ENCODE measurements around the gene WNT5B. TPM values are rescaled to one million over a fixed set of nuclear protein-coding genes. Genes with fewer than 3 reads are reported as not detected.

The WNT5B gene
- total RNA-seq, 2 experiments from 2014 or later, result 0.08 to 0.19 TPM

DNA sequence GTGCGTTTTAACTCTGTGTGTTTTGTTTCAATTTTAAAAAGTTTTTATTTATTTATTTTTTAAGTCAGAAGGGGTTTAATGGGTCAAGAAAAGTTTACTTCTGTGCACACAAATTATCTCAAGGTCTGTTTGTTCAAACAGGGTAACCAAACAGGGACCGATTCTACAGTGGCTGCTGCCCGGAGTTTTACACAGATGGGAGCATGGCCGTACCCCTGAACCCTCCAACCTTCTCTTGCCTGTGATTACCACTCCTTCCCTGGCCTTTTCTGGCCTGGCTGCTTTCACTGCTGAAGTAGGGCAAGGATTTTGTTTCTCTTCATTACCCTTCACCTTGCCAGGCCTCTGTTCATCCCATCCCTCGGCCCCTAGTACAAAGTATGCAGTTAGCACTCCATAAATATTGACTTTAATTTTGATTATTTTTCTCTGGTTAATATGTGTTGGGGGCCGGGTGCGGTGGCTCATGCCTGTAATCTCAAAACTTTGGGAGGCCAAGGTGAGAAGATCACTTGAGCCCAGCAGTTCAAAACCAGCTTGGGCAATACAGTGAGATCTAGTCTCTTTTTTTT is 18.9 kb upstream of the WNT5B start:
- DNase-seq, result no peak
- no peaks in the 10 kb centered on the region for H3K9me3 Mint-ChIP-seq
- H3K27me3 Mint-ChIP-seq, result peaks cover 5% of the 10 kb centered on the region
- H3K27ac Mint-ChIP-seq, result no peak overlapping the region
- H3K4me1 Mint-ChIP-seq, result peaks cover 12% of the 10 kb centered on the region
- no peak overlapping the region for H3K4me3 Mint-ChIP-seq
- H3K36me3 Mint-ChIP-seq, result no peaks in the 10 kb centered on the region

DNA sequence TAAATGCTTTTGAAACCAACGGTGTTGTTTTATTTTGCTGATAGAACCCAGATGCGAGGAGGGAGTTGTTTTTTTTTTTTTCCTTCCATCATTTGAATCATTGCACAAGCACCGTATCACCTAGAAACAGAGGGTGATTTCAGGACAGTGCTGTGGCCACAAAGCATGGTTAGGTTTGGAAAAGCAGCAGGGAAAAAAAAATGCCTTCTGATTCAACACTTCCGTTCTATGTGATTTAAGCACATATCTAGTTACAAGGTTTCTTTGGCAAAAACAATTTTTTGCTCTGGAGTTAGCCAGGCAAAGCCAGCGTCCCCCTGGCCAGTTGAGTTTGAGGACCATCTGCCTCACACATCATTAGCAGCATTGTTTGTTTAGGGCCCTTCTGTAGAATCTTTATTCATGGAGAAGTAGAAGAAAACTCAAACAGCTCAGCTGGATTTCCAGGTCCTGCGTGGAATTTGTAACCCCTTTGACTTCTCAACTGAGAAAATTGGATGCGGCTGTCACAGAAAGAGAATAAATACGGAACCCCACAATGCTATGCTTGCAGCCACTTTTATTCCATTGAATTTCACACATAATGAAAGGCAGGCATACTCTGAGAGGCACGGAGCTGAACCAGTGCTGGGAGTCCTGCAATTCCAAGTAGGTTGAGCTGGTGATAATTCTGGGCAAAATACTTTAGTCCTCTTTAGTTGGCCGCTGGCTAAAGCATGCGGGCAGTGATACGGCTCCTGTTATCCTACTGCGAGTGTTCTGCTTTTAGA is 17.0 kb upstream of the WNT5B start:
- peaks cover 5% of the 10 kb centered on the region for H3K27me3 Mint-ChIP-seq
- no peak for DNase-seq

DNA sequence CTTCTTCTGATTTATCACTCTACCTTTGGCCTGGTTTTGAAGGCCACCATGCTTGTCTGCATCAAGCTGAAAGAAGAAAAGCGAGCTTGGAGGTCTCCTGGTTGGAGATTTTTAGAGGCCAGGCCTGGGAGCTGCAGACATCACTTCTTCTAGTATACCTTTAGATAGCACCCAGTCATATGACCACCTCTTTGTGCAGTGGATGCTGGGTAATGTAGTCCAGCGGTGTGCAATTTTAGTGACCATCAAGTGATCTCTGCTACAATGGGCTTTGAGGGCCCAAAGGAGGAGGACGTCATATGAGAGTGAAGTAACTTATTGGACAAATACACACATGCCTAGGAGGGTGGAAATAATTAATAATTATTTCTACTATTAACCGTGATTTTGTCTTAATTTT is 15.2 kb upstream of the WNT5B start:
- no peak overlapping the region for H3K4me3 Mint-ChIP-seq
- no peak overlapping the region for H3K27ac Mint-ChIP-seq
- DNase-seq, result no peak
- H3K27me3 Mint-ChIP-seq, result peaks cover 11% of the 10 kb centered on the region
- no peaks in the 10 kb centered on the region for H3K9me3 Mint-ChIP-seq
- no peaks in the 10 kb centered on the region for H3K36me3 Mint-ChIP-seq
- peaks cover 13% of the 10 kb centered on the region for H3K4me1 Mint-ChIP-seq

More for the DNA sequence above, 17.0 kb upstream of the WNT5B start:
- Mint-ChIP-seq H3K27ac (no peak overlapping the region), H3K9me3 (no peaks in the 10 kb centered on the region), H3K4me1 (peaks cover 10% of the 10 kb centered on the region), H3K4me3 (no peak overlapping the region), H3K36me3 (no peaks in the 10 kb centered on the region)

DNA sequence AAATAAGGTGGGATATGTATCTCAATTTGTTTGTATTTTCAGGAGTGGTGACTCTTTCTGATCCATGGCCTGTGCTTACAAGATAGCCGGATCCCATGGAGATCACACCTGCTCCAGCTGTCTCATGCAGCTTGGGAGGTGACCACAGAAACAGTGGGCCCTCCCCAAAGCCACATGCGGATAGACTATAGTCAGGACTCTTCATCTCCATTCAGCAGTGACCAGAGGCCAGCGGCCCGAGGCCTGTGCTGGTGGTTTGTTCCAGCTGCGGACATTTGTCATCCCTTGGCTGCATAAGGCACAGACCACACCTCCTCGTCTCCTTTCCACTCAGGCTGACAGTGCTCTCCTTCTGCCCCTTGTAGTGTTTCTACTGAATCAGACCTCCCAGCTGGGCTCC is 14.7 kb upstream of the WNT5B start:
- Mint-ChIP-seq H3K36me3 (no peaks in the 10 kb centered on the region), H3K9me3 (no peaks in the 10 kb centered on the region), H3K4me1 (peaks cover 13% of the 10 kb centered on the region), H3K27me3 (peaks cover 11% of the 10 kb centered on the region), H3K4me3 (no peak overlapping the region), H3K27ac (no peak overlapping the region)
- no peak for DNase-seq

DNA sequence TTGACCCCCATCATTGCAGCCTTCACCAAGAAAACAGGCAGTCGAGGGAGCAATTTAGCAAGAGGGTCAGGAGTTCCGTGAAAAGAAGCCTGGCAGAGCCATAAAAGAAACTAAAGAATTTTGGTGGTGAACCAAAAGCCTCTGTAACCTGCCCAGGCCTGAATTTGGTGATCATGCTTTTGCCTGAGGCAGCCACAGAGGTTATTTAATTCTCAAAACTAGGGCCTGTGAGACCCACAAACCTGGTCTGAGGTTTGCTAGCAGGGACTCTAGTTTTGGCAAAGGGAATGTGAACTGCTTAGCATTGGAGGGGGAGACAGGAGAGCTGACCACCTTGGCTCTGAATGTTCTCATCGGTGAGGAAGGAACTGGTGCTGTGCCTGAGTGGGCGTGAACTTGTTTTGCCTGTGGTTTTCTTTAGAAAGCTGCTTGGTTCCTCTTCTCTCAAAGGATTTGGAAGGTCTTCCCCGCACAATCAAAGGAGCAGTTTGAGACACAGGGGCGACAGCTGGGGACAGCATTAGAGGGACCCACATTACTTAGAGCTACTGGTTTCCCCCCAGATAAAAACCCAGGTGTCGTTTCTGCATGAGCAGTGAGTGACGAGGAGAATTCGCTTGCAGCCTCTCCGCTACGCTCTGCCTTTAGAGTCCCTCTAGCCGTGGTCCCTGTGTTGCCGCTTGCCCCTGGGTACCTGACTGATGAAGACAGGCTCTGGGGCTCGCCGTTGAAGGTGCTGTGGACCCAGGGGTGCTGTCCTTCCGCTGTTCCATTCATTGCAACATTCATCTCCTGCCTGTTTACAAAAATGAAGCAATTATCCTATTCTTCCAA is 12.6 kb upstream of the WNT5B start:
- no peak overlapping the region for H3K4me3 Mint-ChIP-seq
- DNase-seq, result no peak

DNA sequence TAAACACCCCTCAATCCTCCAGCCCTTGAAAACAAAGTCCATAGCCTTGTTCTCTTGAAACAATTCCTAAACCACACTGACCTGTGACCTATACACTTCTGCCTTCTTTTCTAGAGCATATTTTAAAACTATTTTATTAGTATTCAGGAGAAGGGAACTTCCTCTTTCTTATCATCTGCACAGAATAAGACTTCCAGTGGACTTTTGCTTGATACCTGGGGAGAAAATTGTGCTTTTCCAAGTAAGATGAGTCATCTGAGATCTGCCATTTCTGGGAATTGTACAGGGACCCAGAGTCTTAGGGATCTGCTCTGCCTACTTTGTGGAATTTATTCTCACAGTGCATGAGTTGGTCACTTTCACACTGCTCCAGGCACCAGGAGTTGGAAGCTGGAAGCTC is 10.5 kb upstream of the WNT5B start:
- DNase-seq, result no peak
- no peak overlapping the region for H3K4me3 Mint-ChIP-seq
- peaks cover 14% of the 10 kb centered on the region for H3K27me3 Mint-ChIP-seq
- H3K27ac Mint-ChIP-seq, result no peak overlapping the region
- peaks cover 20% of the 10 kb centered on the region for H3K4me1 Mint-ChIP-seq
- H3K36me3 Mint-ChIP-seq, result no peaks in the 10 kb centered on the region
- H3K9me3 Mint-ChIP-seq, result no peaks in the 10 kb centered on the region

More for the DNA sequence above, 12.6 kb upstream of the WNT5B start:
- H3K27ac Mint-ChIP-seq, result no peak overlapping the region
- peaks cover 20% of the 10 kb centered on the region for H3K4me1 Mint-ChIP-seq
- no peaks in the 10 kb centered on the region for H3K36me3 Mint-ChIP-seq
- H3K9me3 Mint-ChIP-seq, result no peaks in the 10 kb centered on the region
- H3K27me3 Mint-ChIP-seq, result peaks cover 15% of the 10 kb centered on the region

DNA sequence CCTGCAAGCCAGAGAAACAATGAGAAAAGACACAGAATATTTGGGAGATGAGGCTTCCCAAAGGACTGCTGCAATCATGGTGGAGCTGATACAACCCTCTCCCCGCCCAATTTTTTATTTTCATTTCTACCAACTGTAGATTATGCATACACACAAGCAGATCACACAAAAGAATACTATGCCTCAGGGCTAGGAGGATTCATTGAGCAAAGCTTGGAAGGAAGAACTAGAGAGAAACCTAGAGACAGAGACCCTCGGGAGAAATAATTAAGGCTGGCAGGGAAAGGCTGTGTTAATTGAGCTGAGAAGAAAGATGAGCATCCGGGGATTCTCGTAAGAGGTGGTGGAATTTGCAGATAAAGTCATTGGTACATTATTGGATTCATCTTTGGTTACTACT is 9.9 kb upstream of the WNT5B start:
- peaks cover 14% of the 10 kb centered on the region for H3K27me3 Mint-ChIP-seq
- H3K9me3 Mint-ChIP-seq, result no peaks in the 10 kb centered on the region
- no peak for DNase-seq
- no peak overlapping the region for H3K4me3 Mint-ChIP-seq
- peaks cover 20% of the 10 kb centered on the region for H3K4me1 Mint-ChIP-seq
- H3K36me3 Mint-ChIP-seq, result no peaks in the 10 kb centered on the region
- no peak overlapping the region for H3K27ac Mint-ChIP-seq

DNA sequence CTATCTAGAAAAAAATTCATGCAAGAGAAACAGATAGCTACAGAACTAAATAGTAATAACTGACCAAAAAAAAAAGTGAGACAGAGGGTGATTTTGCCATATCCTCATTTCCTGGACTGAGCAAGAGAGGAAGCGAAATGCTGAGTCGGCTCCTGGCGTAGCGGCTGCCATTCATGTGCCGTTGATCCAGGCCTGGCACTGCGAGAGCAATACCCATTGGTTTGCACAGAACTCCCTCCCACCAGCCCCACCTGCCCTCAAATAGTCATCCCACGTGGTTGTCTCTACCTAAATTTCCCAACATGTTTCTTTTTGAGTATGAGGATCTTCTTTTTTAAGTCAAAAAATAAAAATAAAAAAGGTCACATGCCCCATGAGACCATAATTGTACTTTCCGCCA is 9.4 kb upstream of the WNT5B start:
- Mint-ChIP-seq H3K27ac (no peak overlapping the region), H3K4me3 (no peak overlapping the region), H3K27me3 (peaks cover 15% of the 10 kb centered on the region), H3K9me3 (no peaks in the 10 kb centered on the region), H3K36me3 (no peaks in the 10 kb centered on the region), H3K4me1 (peaks cover 20% of the 10 kb centered on the region)
- DNase-seq, result no peak

DNA sequence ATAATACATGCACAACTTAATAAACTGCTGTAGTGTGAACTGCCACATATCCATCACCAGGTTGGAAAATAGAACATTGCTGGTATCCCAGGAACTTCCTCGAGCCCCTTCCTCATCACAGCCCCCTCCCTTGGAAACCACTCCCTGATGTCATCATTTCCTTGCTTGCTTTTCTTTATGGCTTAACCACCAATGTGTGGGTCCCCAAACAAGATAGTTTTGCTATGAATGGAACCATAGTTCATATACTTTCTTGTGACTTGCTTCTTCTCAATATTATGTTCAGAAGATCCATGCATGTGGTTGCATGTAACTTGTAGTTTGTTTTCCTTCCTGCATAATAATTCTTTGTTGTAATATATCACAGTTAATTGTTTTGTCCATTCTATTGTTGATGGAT is 8.9 kb upstream of the WNT5B start:
- H3K36me3 Mint-ChIP-seq, result no peaks in the 10 kb centered on the region
- no peaks in the 10 kb centered on the region for H3K9me3 Mint-ChIP-seq
- H3K27ac Mint-ChIP-seq, result no peak overlapping the region
- peaks cover 20% of the 10 kb centered on the region for H3K4me1 Mint-ChIP-seq
- no peak overlapping the region for H3K4me3 Mint-ChIP-seq
- no peak for DNase-seq
- peaks cover 19% of the 10 kb centered on the region for H3K27me3 Mint-ChIP-seq

DNA sequence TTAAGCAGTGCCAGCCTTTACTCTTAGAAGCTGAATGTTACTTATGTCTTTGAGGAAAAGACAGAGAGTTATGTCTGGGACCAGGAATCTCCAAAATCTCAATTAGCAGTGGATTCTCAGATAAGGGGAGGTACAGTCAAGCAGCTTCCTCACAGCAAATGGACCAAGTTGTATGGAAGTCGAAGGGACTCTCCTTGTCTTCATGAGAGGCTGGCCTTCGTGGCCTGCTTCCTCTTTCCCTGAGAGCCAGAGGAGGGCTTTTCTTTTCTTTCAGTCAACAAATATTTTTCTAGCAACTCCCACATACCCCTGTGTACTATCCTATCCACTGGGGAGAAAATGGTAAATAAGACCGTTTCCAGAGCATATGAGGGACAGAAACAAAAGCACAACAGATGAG is 6.6 kb upstream of the WNT5B start:
- Mint-ChIP-seq H3K27me3 (peaks cover 21% of the 10 kb centered on the region), H3K9me3 (no peaks in the 10 kb centered on the region), H3K36me3 (no peaks in the 10 kb centered on the region), H3K27ac (no peak overlapping the region), H3K4me3 (no peak overlapping the region), H3K4me1 (peaks cover 8% of the 10 kb centered on the region)
- no peak for DNase-seq

DNA sequence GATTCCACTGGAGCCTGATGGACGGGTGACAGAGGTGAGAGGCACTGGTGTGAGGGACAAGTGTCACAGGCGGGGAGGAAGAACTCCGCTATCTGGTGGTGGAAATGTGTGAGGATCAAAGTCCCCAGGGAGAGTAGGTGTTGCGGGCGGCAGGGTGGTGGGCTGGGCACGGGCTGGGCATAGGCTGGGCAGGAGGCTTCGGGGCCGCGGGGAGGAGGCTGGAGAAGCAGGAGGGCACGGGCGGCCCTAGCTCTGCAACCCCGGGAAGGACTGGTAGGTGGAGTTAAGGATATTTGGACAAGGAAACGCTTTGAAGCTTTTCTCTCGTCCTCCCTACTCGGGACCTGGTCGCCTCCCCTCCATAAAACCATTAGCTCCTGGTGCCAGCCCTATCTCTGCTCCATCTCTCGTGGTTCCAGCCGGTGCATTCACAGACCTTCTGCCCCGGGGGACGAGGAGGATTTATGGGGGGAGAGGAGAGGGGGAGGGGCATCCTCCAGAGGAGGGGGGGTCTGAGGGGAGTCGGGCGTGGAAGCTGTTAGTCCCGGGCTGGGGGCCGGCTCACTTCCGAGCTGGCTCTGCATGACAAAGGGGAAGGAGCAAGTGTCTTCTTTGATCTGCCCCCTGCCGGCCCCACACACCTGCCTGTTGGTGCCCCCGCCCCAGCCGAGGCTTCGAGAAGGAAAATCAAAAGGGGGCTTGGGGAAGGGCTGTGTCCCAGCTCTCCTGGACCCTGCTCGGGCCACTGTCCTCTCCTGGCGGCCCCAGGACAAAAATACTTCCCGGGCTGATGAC is 504 bp downstream of the WNT5B start:
- no peaks in the 10 kb centered on the region for H3K9me3 Mint-ChIP-seq

DNA sequence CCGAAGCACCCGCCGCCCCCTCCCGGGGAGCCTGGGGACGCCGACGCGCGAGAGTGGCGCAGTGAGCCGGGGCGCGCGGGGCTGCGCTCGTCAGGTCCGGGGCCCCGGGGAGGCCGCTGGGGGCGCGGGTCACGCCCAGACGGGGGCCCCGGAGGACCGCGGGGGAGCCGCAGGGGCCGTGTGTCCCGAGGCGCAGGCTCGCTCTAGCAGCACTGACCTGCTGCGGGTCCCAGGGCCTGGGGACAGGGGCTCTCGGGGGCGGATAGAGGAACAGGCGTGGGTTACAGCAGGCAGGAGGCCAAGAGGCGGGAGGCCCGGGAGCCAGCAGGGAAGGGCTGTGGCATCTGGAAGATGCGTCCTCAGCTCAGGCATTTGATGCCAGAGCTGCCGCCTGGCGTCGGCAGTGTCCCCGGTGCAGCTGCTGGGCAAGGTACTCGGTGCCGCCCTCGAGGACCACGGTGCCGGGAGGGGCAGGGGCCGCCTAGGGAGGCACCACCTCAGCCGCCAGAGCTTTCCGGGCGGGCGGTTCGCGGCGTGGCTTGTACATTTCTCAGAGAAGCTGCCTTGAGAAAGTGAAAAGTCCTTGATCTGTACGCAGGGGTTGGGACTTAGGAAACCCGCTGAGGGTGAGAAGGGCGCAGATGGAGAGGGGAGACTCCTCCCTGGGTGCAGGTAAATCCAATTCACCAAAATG is 1.2 kb downstream of the WNT5B start:
- Mint-ChIP-seq H3K27ac (no peak overlapping the region), H3K9me3 (no peaks in the 10 kb centered on the region), H3K4me1 (peaks cover 13% of the 10 kb centered on the region), H3K36me3 (no peaks in the 10 kb centered on the region), H3K27me3 (peaks cover 75% of the 10 kb centered on the region), H3K4me3 (peak overlapping the region; percentile 60)
- peak; percentile 25 for DNase-seq

More for the DNA sequence above, 504 bp downstream of the WNT5B start:
- Mint-ChIP-seq H3K27ac (no peak overlapping the region), H3K36me3 (no peaks in the 10 kb centered on the region), H3K4me3 (peak overlapping the region; percentile 65), H3K27me3 (peaks cover 76% of the 10 kb centered on the region), H3K4me1 (peaks cover 13% of the 10 kb centered on the region)
- no peak for DNase-seq

DNA sequence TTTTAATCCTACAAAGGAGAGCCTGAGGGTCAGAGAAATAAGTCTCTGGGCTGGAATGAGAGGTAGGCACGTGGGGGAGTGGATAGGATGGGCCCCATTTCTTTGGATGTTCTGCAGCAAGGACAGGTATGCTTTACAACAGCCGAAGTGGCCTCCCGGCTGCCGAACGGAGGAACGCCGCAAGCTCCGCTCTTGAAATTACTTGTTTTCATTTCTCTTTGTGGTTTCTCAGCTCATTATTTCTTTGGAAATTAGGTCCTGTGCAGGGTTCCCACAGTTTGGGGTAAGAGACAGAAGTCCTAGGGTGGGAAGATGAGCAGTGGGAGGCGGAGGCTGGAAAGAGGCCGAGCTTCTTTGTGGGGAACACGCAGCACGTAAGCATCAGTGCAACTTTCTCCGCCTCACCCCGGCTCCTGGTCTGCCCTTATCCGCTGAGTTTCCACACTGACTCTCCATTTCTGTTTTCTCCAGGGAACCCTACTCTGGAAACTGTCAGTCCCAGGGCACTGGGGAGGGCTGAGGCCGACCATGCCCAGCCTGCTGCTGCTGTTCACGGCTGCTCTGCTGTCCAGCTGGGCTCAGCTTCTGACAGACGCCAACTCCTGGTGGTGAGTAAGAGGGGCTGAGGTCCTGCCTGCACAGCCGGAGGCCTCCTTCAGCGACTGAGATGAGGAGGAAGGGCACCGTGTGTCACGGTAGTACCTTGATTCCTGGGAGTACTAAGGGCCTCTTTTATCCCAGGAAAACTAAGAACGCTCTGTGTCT is 2.0 kb downstream of the WNT5B start:
- DNase-seq, result no peak
- no peaks in the 10 kb centered on the region for H3K36me3 Mint-ChIP-seq
- peaks cover 13% of the 10 kb centered on the region for H3K4me1 Mint-ChIP-seq
- H3K4me3 Mint-ChIP-seq, result peak overlapping the region; percentile 60
- H3K27ac Mint-ChIP-seq, result no peak overlapping the region
- H3K27me3 Mint-ChIP-seq, result peaks cover 75% of the 10 kb centered on the region
- H3K9me3 Mint-ChIP-seq, result no peaks in the 10 kb centered on the region

DNA sequence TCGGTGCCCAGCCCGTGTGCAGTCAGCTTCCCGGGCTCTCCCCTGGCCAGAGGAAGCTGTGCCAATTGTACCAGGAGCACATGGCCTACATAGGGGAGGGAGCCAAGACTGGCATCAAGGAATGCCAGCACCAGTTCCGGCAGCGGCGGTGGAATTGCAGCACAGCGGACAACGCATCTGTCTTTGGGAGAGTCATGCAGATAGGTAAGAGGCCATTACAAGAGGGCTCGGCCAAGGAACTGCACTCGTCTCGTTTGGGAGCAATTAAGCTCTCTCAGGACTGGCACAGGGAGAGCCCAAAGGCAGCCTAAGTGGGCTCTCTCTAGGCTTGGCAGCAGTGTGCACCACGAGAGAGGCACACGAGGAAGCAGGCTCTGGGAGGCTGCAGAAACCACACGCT is 3.7 kb downstream of the WNT5B start:
- H3K9me3 Mint-ChIP-seq, result no peaks in the 10 kb centered on the region
- no peak for DNase-seq
- peaks cover 68% of the 10 kb centered on the region for H3K27me3 Mint-ChIP-seq
- H3K36me3 Mint-ChIP-seq, result no peaks in the 10 kb centered on the region
- H3K4me1 Mint-ChIP-seq, result peaks cover 13% of the 10 kb centered on the region
- no peak overlapping the region for H3K27ac Mint-ChIP-seq
- no peak overlapping the region for H3K4me3 Mint-ChIP-seq
